ENCODE measurements around the gene ARHGEF6.

DNA sequence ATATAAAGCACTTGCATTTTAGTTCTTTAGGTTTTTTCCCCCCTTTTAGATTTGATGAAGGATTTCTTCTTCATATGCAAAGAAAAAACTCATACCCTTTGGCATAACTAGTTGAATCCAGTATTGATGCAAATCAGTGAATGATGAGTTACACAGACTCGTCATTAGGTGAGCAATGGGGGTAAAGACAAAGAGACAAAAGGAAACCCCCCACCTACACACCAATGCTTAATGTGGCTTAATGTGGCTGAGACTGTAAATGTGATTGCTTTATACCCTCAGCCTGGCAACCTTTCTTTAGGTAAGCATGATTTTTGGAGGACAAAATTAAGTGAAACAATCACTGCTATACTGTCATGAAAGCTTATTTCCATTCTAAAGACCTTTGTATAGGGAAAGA lies 93.3 kb downstream of the ARHGEF6 start:
- TF ChIP-seq, protein P1, sequence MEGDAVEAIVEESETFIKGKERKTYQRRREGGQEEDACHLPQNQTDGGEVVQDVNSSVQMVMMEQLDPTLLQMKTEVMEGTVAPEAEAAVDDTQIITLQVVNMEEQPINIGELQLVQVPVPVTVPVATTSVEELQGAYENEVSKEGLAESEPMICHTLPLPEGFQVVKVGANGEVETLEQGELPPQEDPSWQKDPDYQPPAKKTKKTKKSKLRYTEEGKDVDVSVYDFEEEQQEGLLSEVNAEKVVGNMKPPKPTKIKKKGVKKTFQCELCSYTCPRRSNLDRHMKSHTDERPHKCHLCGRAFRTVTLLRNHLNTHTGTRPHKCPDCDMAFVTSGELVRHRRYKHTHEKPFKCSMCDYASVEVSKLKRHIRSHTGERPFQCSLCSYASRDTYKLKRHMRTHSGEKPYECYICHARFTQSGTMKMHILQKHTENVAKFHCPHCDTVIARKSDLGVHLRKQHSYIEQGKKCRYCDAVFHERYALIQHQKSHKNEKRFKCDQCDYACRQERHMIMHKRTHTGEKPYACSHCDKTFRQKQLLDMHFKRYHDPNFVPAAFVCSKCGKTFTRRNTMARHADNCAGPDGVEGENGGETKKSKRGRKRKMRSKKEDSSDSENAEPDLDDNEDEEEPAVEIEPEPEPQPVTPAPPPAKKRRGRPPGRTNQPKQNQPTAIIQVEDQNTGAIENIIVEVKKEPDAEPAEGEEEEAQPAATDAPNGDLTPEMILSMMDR (IDR thresholded peaks at IDR 0.05): no peak
- no peak for TF ChIP-seq POLR2A (IDR thresholded peaks at IDR 0.05)

Data from vagina (tissue), 2 donors.